ENCODE measurements around the gene CYREN.
"Not testable (repeated sequence)": the region's sequence is repeated elsewhere in the genome, so short reads cannot be mapped to it uniquely, and the experiment has no call there.

CYREN gene

DNA sequence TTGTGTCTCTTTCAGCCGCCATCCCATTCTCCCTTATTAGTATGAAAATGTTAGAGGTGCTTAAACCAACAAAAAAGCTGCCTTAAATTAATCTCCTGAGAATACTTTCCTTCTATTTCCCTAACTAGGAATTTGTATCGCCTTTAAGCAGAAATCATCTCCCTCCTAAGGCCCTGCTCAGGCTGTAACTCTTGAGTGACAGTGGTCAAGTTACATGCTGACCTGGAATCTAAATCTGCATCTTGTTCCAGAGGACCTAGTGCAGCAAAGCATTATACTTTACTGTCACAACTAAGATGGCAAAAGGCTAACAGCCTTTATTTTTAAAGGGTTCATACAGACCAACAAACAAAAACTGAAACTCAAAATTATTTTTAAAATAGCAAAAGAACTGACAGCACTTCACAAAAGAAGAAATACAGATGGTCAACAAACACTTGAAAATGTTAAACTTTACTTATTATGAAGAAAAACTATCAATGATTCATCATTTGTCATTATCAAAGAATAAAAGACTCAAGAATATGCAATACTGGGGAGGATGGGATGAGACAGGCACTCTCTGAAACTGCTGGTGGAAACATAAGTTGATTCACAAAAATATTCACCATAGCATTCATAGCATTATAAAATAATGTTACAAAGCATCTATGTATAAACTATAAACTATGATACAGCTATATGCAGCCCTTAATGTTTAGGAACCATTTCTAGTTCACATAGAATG is 11.0 kb downstream of the CYREN start:
- no peak for DNase-seq (ENCODE audit: low spot score)

DNA sequence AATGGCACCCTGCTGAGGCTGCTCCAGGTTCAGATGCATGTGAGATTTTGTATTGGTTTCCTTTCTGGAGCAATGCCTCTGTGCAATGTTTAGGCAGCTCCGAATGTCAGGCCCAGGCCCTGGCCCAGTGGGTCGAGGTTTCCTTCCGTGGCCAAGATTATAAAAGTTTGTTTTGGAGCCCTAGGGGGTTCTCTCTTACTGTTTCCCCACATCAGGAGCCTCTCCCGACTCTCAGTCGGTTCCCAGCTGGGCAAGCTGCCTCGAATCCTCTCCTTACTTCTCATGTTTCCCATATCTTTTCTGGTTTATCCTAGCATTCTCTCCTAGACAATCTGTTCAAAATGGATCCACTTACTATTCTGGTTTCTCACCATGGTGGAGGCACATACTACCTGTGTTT is 11.6 kb downstream of the CYREN start:
- DNase-seq (ENCODE audit: low spot score): no peak

DNA sequence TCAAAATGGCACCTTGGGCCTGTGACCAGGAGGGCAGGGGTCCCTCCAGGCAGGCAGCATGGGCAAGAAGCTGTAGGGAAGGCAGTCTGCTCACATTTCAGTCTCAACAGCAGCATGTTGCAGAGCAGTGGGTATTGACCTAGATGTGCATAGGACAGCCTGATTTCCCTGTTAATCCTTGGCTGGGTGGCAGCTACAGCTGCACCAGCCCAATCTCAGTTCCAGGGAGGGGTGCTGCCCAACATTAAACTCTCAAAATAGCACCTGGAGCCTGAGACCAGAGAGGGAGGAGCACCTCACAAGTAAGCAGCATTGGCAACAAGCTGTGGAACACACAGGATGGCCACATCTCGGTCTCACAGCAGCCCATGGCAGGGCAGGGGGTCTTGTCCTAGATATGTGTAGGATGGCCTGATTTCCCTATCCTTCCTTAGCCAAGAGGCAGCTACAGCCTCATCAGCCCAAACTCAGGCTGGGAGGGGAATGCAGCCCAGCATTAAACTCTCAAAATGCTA is 12.3 kb downstream of the CYREN start:
- no peak for DNase-seq (ENCODE audit: low spot score)

DNA sequence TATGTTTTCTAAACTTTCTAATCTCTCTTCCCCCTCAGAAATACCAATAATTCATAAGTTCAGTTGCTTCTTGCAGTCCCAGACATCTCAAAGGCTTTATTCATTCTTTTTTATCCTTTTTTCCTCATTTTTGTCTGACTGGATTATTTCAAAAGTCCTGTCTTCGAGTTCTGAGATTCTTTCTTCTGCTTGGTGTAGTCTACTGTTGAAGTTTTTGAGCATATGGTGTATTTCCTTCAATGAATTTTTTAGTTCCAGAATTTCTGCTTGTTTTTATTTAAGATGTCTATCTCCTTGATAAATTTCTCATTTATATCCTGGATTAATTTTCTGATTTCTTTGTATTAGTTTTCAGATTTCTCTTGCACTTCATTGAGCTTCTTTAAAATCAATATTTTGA is 14.2 kb downstream of the CYREN start:
- no peak for DNase-seq (ENCODE audit: low spot score)

DNA sequence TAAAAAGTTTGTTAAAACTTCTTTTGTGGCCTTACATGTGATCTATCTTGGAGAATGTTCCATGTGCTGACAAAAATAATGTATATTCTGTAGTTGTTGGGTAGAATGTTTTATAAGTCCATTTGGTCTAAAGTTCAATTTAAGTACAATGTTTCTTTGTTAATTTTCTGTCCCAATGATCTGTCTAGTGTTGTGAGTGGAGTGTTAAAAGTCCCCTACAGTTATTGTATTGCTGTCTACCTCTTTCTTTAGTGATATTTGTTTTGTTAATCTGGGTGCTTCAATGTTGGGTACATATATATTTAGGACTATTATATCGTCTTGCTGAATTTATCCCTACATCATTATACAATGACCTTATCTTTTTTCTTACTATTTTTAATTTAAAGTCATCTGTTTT is 15.8 kb downstream of the CYREN start:
- DNase-seq (ENCODE audit: low spot score): no peak

DNA sequence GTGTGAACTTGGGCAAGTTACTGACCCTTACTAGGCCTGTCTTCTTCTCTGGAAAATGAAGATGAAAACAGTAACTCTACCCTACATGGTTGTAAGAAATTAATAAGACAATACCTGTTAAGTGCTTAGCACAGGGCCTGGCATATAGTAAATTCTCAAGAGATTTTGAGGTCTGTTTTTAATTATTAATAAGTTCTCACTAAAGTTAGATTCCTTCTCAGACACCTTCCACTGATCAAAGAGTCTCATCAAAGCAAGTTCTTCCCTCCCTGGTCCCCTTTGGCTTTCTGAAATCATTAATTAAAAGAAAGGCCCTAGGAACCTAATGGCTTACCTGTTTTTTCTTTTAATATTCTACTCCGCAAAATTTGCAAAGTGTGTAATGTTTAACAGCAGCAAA is 18.1 kb downstream of the CYREN start:
- no peak for DNase-seq (ENCODE audit: low spot score)

DNA sequence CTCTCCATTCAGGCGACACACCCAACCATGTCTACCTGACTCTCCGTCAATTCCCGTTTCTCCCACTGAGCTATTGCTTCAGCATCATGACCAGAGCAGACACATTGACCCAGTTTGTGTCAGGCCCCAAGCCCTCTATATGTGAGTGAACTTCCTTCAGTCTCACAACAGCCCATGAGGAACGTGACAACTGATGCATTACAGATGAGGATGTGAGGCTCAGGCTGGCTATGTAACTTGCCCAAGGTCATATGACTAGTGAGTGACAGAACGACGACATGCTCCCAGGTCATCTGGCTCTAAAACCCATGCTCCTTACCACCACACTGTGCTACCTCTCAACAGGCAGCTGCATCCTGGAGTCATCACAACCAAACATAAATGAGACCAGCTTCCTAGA is 19.0 kb downstream of the CYREN start:
- DNase-seq (ENCODE audit: low spot score): no peak

DNA sequence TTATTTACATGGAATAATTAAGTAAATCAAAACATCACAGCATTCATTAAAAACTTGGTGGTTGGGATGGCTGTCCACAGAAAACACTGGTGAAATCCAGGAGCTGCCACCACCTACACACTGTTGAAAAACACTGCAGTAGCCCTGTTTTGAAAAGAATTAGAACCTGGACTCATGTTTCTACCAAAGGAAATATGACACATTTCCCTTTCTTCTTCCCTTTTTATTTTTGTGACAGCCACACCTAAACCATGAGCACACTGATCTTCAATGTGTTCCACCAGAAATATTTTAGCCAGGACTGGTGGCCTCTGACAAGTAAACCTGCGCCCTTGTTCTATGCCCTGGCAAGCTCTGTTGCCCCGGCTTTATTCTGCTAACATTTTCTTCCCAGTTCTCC is 19.4 kb downstream of the CYREN start:
- no peak for DNase-seq (ENCODE audit: low spot score)

DNA sequence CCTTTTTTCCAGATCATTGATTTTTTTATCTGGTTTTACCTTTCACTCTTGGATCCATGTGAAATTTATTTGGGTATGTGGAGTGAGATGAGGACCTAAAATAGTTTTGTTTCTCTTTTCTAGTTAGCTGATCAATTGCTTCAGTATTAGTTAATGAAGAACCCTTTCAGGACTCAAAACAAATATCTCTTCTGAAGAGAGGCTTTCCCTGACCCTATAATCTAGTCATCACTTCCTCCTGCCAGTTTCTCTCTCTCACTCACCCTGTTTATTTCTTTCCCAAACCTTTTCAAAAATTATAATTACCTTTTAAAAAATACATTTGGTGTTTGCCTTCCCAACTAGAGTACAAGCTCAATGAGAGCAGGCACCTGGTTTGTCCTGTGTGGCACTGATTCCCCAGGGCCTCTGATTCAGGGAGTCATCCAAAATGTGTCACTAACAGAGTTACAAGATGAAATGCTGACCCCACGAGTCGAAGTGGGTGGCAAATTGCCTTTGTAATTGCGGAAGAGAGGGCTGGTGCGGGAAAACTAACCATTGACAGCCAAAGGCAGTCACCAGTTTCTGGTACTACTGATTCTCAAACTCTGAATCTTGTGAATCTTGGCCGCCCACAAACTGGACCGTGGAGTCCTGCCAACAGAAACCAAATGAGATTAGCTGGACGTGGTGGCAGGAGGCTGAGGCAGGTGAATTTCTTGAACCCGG is 20.3 kb downstream of the CYREN start:
- no peak for DNase-seq (ENCODE audit: low spot score)

DNA sequence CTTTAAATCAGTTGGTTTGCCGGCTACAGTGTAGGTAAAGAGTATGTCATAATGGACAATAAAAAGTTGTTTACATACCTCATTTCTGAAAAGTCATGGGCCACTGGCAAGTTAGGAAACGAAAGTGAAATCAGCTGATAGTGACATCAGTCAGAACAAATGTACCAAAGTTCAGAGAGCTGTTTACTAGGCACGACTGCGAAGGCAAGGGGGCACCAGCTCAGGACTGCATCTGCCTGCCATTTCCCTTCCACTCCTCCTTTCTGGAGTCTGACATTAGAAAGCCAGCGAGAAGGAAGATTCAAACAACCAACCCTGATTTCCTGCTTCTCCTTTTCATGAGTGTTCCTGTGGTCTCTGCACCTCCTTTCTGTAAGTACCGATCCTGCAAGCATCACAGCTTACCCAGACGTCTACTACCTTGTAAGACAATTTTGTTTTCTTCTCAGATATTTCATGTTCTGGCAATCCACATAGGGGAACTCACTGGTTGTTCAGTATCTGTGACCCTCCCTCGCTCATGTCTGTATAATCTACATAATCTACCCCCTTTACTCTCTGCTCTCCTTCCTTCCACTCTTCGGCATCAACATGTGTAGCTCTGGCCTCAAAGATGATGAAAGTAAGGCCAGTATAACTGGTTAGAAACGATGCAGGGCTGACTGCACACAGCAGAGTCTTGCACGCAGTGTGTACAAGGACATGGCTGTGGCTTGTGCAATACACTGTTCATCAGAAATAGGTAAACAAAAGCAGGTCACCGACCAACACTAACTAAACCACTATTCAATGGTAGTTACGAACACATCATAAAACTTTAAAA is 22.4 kb downstream of the CYREN start, which contains the start of gene TMEM140:
TMEM140 (plus strand) TSS at position 174 of the 823 bp plus-strand sequence. CDS start 16,370 bp downstream, outside the sequence.
- peak; percentile 51 for DNase-seq (ENCODE audit: low spot score)

DNA sequence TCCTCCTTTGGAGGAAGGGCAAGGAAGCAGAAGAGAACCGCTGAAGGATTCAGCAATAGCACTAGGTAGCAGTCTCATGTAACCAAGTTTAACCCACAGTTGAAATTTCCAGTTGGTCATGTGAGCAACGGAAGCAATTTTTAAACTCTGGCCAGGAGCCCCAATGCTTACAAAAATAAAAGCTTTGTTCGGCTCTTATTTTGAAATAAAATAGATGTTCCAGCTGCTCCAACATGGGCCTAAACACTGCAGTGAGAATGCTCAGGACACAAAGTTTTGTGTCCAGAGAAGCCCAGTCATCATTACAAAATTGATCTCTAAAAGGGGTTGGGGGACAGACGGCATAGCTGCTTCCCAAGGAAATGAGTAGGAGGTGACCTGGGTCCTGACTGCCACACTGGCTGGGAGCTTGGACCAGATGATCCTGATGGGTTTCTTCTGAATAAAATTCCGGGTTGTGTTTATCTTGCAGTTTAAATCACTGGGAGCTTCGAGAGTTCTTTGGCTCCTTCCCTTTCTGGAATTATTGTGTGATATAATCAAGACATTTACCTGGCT is 23.1 kb downstream of the CYREN start:
- DNase-seq (ENCODE audit: low spot score): no peak

DNA sequence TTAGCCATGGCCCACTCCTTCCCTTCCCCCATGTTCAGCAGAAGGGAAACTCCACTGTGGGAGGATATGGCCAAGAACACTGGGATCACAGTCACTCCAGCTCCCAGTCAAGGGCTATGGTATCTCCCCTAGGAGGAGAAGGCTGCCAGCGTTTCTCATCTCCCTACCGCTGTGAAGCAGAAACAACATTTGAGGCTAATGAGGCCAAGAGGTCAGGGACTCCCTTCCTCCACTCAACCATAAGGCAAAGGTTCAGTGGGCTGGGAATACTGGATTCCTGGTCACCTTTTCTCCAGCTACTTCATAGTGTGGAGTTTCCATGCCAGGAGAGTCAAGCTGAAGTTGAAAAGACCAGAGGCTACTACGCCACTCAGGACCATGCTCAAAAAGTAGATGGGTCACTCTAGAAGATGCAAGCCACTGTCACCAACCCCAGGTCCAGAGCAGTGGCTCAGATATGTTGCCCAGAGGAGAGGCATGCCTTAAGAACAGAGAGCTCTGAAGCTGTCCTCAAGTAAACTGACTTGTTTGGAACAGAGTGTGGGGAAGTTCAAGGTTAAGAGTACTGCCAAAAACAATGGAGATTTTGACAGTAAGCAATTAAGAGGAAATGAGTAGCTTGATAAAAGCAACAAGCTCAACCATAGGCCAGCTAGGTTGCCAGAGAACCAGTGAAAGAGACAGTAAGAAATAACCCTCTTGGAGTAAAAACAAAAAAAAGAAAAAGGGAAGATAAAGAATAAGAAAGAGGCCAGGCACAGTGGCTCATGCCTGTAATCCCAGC is 26.4 kb downstream of the CYREN start:
- no peak for DNase-seq (ENCODE audit: low spot score)

DNA sequence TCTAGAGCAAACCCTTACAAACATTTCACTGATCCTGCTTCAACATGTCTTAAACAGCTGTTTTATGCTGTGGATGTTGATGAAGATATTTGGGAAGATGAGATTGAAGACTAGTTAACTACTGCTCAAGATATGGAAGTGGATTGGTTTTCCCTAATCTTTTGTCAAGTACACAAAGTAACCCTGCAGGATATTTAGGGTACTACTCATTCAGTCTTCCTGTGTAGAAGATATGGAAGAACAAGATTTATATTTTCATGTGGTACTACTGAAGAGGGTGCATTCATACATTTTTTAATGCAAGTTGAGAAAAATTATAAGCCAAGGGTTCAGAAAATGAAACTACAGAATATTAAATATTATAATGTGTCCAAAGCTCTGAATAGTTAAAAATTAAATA is 40.9 kb downstream of the CYREN start:
- no peak for DNase-seq (ENCODE audit: low spot score)

DNA sequence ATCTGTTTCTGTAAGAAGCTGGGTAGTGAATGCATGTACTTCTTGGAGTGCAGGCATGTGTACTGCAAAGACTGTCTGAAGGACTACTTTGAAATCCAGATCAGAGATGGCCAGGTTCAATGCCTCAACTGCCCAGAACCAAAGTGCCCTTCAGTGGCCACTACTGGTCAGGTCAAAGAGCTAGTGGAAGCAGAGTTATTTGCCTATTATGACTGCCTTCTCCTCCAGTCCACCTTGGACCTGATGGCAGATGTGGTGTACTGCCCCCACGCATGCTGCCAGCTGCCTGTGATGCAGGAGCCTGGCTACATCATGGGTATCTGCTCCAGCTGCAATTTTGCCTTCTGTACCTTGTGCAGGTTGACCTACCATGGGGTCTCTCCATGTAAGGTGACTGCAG is 41.6 kb downstream of the CYREN start:
- DNase-seq (ENCODE audit: low spot score): no peak

DNA sequence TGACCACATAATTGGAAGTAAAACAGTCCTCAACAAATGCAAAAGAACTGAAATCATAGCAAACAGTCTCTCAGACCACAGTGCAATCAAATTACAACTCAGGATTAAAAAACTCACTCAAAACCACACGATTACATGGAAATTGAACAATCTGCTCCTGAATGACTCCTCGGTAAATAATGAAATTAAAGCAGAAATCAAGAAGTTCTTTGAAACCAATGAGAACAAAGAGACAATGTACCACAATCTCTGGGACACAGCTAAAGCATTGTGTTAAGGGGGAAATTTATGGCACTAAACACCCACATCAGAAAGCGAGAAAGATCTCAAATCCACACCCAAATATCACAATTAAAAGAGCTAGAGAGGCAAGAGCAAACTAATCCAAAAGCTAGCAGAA is 45.9 kb downstream of the CYREN start:
- DNase-seq (ENCODE audit: low spot score): not testable (repeated sequence)

DNA sequence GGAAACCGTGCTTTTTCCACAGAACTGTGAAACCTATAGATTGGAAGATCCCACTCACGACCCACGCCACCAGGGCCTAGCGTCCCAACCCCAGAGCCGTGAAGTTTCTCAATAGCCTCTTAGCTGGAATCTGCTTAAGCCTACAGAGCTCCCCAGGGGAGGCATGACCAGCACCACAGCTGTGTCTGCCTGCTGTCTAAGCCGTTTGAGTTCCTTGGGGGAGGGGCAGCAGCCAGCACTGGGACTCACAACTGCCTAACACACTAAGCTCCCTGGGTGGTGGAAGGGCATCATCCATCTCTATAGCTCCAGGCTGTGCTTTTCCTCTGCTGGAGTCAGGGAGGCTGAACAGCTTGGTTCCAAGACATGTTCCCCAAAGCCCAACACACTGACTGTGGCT is 48.6 kb downstream of the CYREN start:
- DNase-seq (ENCODE audit: low spot score): no peak

DNA sequence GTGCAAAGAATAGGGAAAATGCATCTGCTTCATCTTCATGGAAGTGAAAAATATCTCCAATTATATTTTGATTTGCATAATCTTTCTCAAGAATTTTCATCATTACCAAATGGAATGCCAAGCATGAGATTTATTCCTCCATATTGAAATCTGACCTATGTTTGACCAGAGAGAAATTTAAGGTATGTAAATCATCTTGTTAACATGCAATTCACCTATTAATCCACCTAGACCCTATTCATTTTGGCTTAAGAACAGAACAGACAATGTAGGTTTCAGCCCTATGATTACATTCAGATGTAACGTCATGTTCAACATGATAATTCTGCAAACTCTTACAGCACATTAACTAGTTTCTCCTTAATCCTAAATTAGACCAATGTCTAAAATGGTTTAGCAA is 53.4 kb downstream of the CYREN start:
- no peak for DNase-seq (ENCODE audit: low spot score)

Data from kidney capillary endothelial cell (primary cell).